NB4 (cell line): Measurements from ENCODE around the gene SULT2A1.

Experiments used
- MYC ChIP-seq: IDR thresholded peaks from 2 replicates; pipeline ENCODE4 v1.6.1; 2011; ENCODE audit warnings: low read depth, low read length
- POLR2A ChIP-seq: IDR thresholded peaks from 2 replicates; pipeline ENCODE4 v1.6.1; 2011; ENCODE audit warnings: mild to moderate bottlenecking; ENCODE audit not compliant: insufficient read length; ENCODE audit errors: extremely low read depth
- TF ChIP-seq, protein P1 (sequence below): IDR thresholded peaks from one replicate; pipeline ENCODE4 v1.5.1; 2012; ENCODE audit warnings: low read depth, low read length
- TF ChIP-seq, protein P2 (sequence below): IDR thresholded peaks from 2 replicates; pipeline ENCODE4 v1.6.1; 2011; ENCODE audit warnings: low read depth, low read length

DNA sequence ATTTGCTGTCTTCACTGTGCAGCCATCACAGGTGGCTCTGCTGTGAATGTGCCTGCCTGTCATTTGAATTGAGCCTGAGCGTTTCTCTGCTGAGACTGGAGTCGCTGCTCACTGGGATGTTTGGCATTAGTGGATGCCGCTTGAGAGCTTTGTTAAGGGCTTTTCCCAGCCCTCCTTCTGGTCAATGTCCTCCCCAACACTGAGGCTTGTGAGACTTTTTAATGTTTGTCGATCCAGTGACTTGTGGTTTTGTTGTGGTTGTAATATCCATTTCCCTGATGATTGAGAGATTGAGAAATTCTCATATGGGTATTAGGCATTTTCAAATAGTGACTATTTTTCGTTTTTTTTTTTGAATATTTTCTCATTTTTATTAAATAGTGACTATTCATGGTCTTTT lies 24.5 kb downstream of the SULT2A1 start:
- TF ChIP-seq, protein P1, sequence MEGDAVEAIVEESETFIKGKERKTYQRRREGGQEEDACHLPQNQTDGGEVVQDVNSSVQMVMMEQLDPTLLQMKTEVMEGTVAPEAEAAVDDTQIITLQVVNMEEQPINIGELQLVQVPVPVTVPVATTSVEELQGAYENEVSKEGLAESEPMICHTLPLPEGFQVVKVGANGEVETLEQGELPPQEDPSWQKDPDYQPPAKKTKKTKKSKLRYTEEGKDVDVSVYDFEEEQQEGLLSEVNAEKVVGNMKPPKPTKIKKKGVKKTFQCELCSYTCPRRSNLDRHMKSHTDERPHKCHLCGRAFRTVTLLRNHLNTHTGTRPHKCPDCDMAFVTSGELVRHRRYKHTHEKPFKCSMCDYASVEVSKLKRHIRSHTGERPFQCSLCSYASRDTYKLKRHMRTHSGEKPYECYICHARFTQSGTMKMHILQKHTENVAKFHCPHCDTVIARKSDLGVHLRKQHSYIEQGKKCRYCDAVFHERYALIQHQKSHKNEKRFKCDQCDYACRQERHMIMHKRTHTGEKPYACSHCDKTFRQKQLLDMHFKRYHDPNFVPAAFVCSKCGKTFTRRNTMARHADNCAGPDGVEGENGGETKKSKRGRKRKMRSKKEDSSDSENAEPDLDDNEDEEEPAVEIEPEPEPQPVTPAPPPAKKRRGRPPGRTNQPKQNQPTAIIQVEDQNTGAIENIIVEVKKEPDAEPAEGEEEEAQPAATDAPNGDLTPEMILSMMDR = no peak
- TF ChIP-seq POLR2A (no peak), MYC (no peak)
- TF ChIP-seq, protein P2, sequence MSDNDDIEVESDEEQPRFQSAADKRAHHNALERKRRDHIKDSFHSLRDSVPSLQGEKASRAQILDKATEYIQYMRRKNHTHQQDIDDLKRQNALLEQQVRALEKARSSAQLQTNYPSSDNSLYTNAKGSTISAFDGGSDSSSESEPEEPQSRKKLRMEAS = no peak
